ENCODE results near the gene TECTA.
"Not testable (repeated sequence)": the region's sequence is repeated elsewhere in the genome, so short reads cannot be mapped to it uniquely, and the experiment has no call there.

Gene TECTA

GRCh38 chr11:121129362-121130340 is 28.6 kb downstream of the TECTA start:
- no peak for DNase-seq

- no peak for DNase-seq
These were observed 30.6 kb downstream of the TECTA start for GRCh38 chr11:121131656-121132055.

- DNase-seq: no peak
These were observed 31.4 kb downstream of the TECTA start for GRCh38 chr11:121132211-121132976.

- DNase-seq: no peak
These were observed 33.8 kb downstream of the TECTA start for GRCh38 chr11:121134741-121135312.

GRCh38 chr11:121137005-121137404 is 36.0 kb downstream of the TECTA start:
- no peak for DNase-seq

GRCh38 chr11:121138259-121138658 is 37.2 kb downstream of the TECTA start:
- no peak for DNase-seq

GRCh38 chr11:121140369-121140768 is 39.3 kb downstream of the TECTA start:
- no peak for DNase-seq

- DNase-seq: no peak
These were observed 40.0 kb downstream of the TECTA start for GRCh38 chr11:121141066-121141465.

GRCh38 chr11:121143921-121144320 is 42.9 kb downstream of the TECTA start:
- no peak for DNase-seq

- no peak for DNase-seq
These were observed 43.7 kb downstream of the TECTA start for GRCh38 chr11:121144723-121145122.

GRCh38 chr11:121145826-121146225 is 44.8 kb downstream of the TECTA start:
- DNase-seq: no peak

- DNase-seq: no peak
These were observed 48.1 kb downstream of the TECTA start for GRCh38 chr11:121149116-121149515.

- DNase-seq: no peak
These were observed 50.2 kb downstream of the TECTA start for GRCh38 chr11:121151207-121151688.

- no peak for DNase-seq
These were observed 51.7 kb downstream of the TECTA start for GRCh38 chr11:121152764-121153163.

GRCh38 chr11:121153472-121153871 is 52.4 kb downstream of the TECTA start:
- DNase-seq: no peak

GRCh38 chr11:121154486-121155314 is 53.7 kb downstream of the TECTA start:
- no peak for DNase-seq

GRCh38 chr11:121157756-121158155 is 56.7 kb downstream of the TECTA start:
- DNase-seq: no peak

GRCh38 chr11:121159741-121160140 is 58.7 kb downstream of the TECTA start:
- no peak for DNase-seq

GRCh38 chr11:121161349-121161917 is 60.4 kb downstream of the TECTA start:
- DNase-seq: no peak

GRCh38 chr11:121163658-121164308 is 62.7 kb downstream of the TECTA start:
- no peak for DNase-seq

GRCh38 chr11:121177629-121178028 is 76.6 kb downstream of the TECTA start:
- not testable (repeated sequence) for DNase-seq
